AG04449 (cell line): ENCODE results near the gene ASIP.
A peak's percentile ranks its signal among the peaks of the same experiment; 100 is the strongest.
"Not testable (repeated sequence)": the region's sequence is repeated elsewhere in the genome, so short reads cannot be mapped to it uniquely, and the experiment has no call there.

ENCODE experiments used
- CTCF ChIA-PET: fragments of 350-600 bp; formaldehyde crosslinking; extraction: SDS; loops from one replicate; lab custom pipeline; 2021; ENCODE audit warnings: antibody characterized with exemption; lab: Yijun Ruan, JAX
- POLR2A ChIA-PET: fragments of 400-600, 350-600 bp; formaldehyde crosslinking; extraction: SDS; loops from one replicate; lab custom pipeline; 2020; ENCODE audit warnings: antibody characterized with exemption, inconsistent platforms; lab: Yijun Ruan, JAX
- DNase-seq: peaks from one replicate; pipeline ENCODE4 v3.0.0-alpha.2; 2010; ENCODE audit warnings: low read depth, low spot score
- H3K4me3 ChIP-seq: 2 replicates; pipeline ENCODE4 v1.5.1; 2011; ENCODE audit warnings: low read depth, mild to moderate bottlenecking, control low read depth, low read length
- TF ChIP-seq, protein P1 (sequence below): IDR thresholded peaks from one replicate; pipeline ENCODE4 v1.5.1; 2011; ENCODE audit warnings: mild to moderate bottlenecking, moderate library complexity, low read length, control low read depth, inconsistent platforms; ENCODE audit not compliant: insufficient read depth; ENCODE audit errors: missing control alignments

The ASIP gene

GRCh38 chr20:34260208-34260942, 19.2 kb downstream of the ASIP start:
- no peak overlapping the region for H3K4me3 ChIP-seq
- TF ChIP-seq, protein P1, sequence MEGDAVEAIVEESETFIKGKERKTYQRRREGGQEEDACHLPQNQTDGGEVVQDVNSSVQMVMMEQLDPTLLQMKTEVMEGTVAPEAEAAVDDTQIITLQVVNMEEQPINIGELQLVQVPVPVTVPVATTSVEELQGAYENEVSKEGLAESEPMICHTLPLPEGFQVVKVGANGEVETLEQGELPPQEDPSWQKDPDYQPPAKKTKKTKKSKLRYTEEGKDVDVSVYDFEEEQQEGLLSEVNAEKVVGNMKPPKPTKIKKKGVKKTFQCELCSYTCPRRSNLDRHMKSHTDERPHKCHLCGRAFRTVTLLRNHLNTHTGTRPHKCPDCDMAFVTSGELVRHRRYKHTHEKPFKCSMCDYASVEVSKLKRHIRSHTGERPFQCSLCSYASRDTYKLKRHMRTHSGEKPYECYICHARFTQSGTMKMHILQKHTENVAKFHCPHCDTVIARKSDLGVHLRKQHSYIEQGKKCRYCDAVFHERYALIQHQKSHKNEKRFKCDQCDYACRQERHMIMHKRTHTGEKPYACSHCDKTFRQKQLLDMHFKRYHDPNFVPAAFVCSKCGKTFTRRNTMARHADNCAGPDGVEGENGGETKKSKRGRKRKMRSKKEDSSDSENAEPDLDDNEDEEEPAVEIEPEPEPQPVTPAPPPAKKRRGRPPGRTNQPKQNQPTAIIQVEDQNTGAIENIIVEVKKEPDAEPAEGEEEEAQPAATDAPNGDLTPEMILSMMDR = no peak
- CTCF ChIA-PET = interaction anchor here (1.0 to 1.6 kb wide), 2 partner anchors 14 to 52 kb away, joined by 3 to 4 read pairs; no protein-coding TSS in a partner anchor
- DNase-seq = no peak
- POLR2A ChIA-PET = no interaction called here

DNA sequence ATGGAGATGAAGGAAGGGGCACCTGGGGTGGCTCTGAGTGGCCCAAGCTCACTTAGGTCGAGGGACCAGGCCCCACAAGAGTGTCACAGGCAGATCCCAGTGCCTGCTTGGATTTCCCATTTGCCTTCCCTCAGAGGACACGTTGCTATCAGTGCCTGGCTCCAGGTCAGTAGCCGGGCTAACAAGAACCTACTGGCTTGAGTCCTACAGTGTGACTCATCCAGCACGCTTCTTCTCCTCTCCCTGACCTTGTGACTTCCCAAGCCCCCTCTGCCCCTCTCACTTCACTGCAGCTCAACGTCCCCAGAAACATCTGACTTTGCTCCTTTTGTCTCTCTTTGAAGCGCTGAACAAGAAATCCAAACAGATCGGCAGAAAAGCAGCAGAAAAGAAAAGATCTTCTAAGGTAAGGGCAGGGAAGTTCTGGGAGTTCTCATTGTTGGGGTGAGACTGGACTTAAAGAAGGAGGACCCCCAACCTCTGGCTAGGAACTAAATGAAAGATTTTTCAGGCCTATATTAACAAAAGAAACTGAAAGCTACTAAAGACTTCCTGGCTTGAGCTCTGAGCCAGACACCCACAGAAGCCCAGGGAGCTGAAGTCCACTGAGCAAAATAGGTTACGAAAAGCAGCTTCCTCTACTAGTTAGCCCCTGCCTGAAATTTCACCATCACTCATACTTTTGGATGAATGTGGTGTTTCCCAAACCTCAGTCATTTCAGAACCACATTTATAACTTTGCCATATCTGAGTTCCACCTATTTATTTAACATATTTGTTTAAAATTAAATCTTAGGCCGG, 21.5 kb downstream of the ASIP start:
- DNase-seq = no peak
- TF ChIP-seq, protein P1 = no peak
- H3K4me3 ChIP-seq = no peak overlapping the region
- ChIA-PET POLR2A (no interaction called here), CTCF (interaction anchor here (1.2 to 1.5 kb wide), 2 partner anchors 50 to 73 kb away, joined by 5 to 6 read pairs; no protein-coding TSS in a partner anchor)

GRCh38 chr20:34263468-34263867, 22.2 kb downstream of the ASIP start:
- DNase-seq, H3K4me3 ChIP-seq, POLR2A ChIA-PET: not testable (repeated sequence)
- CTCF ChIA-PET = interaction anchor here (1.2 to 1.5 kb wide), 2 partner anchors 49 to 73 kb away, joined by 5 to 6 read pairs; no protein-coding TSS in a partner anchor

GRCh38 chr20:34264141-34264540, 22.9 kb downstream of the ASIP start:
- TF ChIP-seq, protein P1 = no peak
- ChIA-PET CTCF (interaction anchor here (1.5 kb wide), 1 partner anchor 74 kb away, joined by 6 read pairs; no protein-coding TSS in a partner anchor), POLR2A (no interaction called here)
- DNase-seq = no peak
- no peak overlapping the region for H3K4me3 ChIP-seq

DNA sequence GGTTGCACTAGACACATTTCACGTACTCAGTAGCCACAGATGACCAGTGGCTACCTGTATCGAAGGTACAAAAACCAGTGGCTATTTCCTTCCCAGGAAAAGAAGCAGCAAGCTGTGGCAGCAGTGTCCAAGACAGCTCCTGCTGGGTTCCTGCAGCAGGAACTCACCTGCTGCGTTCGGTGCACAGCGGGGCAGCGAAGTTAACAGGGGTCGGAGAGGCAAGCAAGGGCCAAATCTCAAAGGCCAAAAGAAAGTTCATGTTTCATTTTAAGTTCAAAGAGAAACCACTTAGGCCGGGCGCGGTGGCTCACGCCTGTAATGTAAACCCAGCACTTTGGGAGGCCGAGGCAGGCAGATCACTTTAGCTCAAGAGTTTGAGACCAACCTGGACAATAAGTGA, 26.9 kb downstream of the ASIP start:
- H3K4me3 ChIP-seq = no peak overlapping the region
- POLR2A ChIA-PET = interaction anchor here (0.8 kb wide), 1 partner anchor 442 kb away, joined by 3 read pairs; no protein-coding TSS in a partner anchor
- CTCF ChIA-PET = interaction anchor here (1.4 to 4.4 kb wide), 2 partner anchors 12 to 78 kb away, joined by 7 to 23 read pairs; no protein-coding TSS in a partner anchor
- no peak for DNase-seq
- TF ChIP-seq, protein P1 = no peak

DNA sequence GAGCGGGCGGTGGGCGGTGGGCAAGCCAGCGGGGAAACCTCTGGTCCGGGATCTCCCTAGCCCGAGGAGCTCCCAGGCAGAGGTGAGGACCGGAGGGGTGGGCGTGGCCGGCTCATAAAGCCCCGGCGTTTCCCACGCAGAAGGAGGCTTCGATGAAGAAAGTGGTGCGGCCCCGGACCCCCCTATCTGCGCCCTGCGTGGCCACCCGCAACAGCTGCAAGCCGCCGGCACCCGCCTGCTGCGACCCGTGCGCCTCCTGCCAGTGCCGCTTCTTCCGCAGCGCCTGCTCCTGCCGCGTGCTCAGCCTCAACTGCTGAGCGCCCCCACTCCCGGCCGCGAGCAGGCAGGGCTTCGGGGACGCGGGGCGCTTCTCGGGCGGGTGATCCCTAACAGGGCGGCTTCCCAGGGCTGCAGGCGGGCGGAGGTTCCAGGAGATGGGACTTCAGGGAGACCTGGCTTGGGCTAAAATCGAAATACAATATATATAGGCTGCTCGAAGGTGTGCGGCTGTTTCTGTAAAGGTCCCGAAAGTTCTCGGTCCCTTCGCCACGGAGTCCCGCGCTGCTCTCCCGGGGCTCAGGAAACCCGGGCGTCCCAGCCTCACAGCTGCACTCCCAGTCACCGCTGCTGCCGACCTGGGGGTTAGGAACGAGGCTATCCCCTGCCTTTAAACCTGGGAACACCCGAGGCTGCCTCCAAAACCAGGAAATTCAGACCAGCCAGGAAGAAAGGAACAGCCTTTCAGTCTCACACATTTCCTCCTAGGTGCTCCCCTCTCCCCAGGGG, 27.8 kb downstream of the ASIP start:
- ChIA-PET CTCF (interaction anchor here (1.4 to 4.4 kb wide), 2 partner anchors 13 to 79 kb away, joined by 7 to 23 read pairs; no protein-coding TSS in a partner anchor), POLR2A (interaction anchor here (0.8 kb wide), 1 partner anchor 441 kb away, joined by 3 read pairs; no protein-coding TSS in a partner anchor)
- no peak for DNase-seq
- TF ChIP-seq, protein P1 = peak; percentile 8
- peak overlapping the region; percentile 43 for H3K4me3 ChIP-seq
